Smooth muscle cell of the coronary artery (primary cell): ENCODE results near the gene SCP2D1. TPM values are rescaled to one million over a fixed set of nuclear protein-coding genes. Genes with fewer than 3 reads are reported as not detected.

Experiments used
- total RNA-seq: library from RNA; depleted of rRNA; stranded (reverse); fragments of >200 nt; gene quantifications from 2 replicates; pipeline ENCODE4 v1.2.3, GENCODE V29; 2014; ENCODE audit warnings: low replicate concordance

The SCP2D1 gene
- not detected in 2 replicates for total RNA-seq

DNA sequence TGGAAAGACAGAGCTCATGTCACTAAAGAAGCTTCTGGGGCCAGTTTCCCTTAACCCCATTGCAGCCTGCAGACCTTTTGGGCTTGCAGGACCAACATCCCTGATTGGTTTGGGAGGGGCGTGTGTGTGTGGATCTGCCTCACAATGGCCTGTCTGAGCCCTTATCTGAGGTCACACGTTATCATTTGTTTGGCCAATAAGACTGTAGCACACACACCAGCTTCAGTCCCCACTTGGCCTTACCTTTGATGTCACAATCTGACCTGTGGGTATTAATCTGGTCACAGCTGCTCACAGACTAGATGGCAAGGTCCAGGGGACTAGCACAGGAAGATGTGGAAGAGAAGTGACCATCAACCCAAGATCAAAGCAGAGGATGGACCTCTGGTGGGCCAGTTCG lies at the start of gene SCP2D1:
SCP2D1 (plus strand) TSS at position 301 of the 400 bp plus-strand sequence; CDS start at position 334, 33 bp downstream.

Other genes starting within 250 kb of the SCP2D1 start
- 89.1 and 194 TPM in 2 replicates for gene SMIM26, start 246.4 kb upstream of the SCP2D1 start, total RNA-seq
- gene DTD1, start 225.7 kb upstream of the SCP2D1 start, total RNA-seq, result 38.6 and 100 TPM in 2 replicates